Endothelial cell of umbilical vein (primary cell): ENCODE measurements around the gene NHERF2. TPM values are rescaled to one million over a fixed set of nuclear protein-coding genes. Genes with fewer than 3 reads are reported as not detected.

Source experiments
- BruUV-seq: library from RNA; stranded (reverse); fragments of 400-500 nt; replicated peaks from 2 replicates; lab custom pipeline; 2021; lab: Mats Ljungman, UMichigan
- CTCF ChIA-PET: fragments of 300-600, 350-600 bp; sonication (Branson Sonifier 250); formaldehyde crosslinking; loops from one replicate; lab custom pipeline; 2021; ENCODE audit warnings: antibody characterized with exemption, inconsistent platforms; lab: Charles Lee
- POLR2A ChIA-PET: fragments of 300-600, 350-600 bp; sonication (Branson Sonifier 250); formaldehyde crosslinking; loops from one replicate; lab custom pipeline; 2021; ENCODE audit warnings: antibody characterized with exemption, inconsistent platforms; lab: Charles Lee
- DNase-seq: peaks from one replicate; pipeline ENCODE4 v3.0.0-alpha.2; 2011; ENCODE audit warnings: low read depth, low spot score
- FAIRE-seq: peaks from 2 replicates; lab custom pipeline; 2011; peaks lifted over from hg19 to GRCh38; lab: Jason Lieb, UNC
- H2AFZ ChIP-seq: 2 replicates; pipeline ENCODE4 v1.6.0; 2012; ENCODE audit warnings: low read depth, low read length, control low read depth, inconsistent platforms
- H3K27ac ChIP-seq: 2 replicates; pipeline ENCODE4 v1.5.1; 2011; ENCODE audit warnings: low read depth, mild to moderate bottlenecking, control low read depth, low read length, moderate library complexity; ENCODE audit not compliant: insufficient read depth
- H3K27me3 ChIP-seq, 2 experiments: 2 replicates each; pipeline versions ENCODE4 v1.6.0 to v1.6.1; 2011; ENCODE audit warnings: low read length in 2 of 2, mixed read lengths in 1 of 2; ENCODE audit not compliant: control insufficient read depth in 2 of 2, insufficient read depth in 2 of 2
- H3K36me3 ChIP-seq, 2 experiments: 2 replicates in 1 of 2; 3 replicates in 1 of 2; pipeline ENCODE4 v1.5.1; 2011; ENCODE audit warnings: low read length in 2 of 2, mild to moderate bottlenecking in 1 of 2, moderate library complexity in 1 of 2; ENCODE audit not compliant: control insufficient read depth in 2 of 2, insufficient read depth in 2 of 2; ENCODE audit errors: extremely low read depth in 1 of 2
- H3K4me1 ChIP-seq: 3 replicates; pipeline ENCODE4 v1.5.1; 2011; ENCODE audit warnings: mild to moderate bottlenecking, low read length; ENCODE audit not compliant: control insufficient read depth, insufficient read depth; ENCODE audit errors: extremely low read depth
- H3K4me2 ChIP-seq: 2 replicates; pipeline ENCODE4 v1.6.1; 2011; ENCODE audit warnings: low read length, control low read depth, mixed read lengths; ENCODE audit not compliant: insufficient read depth
- H3K4me3 ChIP-seq, 3 experiments: fragments of 200-600 bp in 1 of 3; sonication (generic), shearing (Covaris generic) in 1 of 3; replicated peaks in 1 of 3; 2 replicates each; pipeline ENCODE4 v1.5.1; 2011 to 2016; ENCODE audit warnings: control low read depth in 3 of 3, low read length in 3 of 3, mild to moderate bottlenecking in 2 of 3, inconsistent platforms in 1 of 3, low read depth in 1 of 3, moderate library complexity in 1 of 3; ENCODE audit not compliant: insufficient read depth in 1 of 3
- H3K79me2 ChIP-seq: 2 replicates; pipeline ENCODE4 v1.6.0; 2012; ENCODE audit warnings: low read length, inconsistent platforms; ENCODE audit not compliant: control insufficient read depth, insufficient read depth
- H3K9ac ChIP-seq: replicated peaks from 2 replicates; pipeline ENCODE3; 2011; ENCODE audit warnings: low read length, control low read depth; ENCODE audit not compliant: insufficient read depth; ENCODE audit errors: extremely low read depth
- H3K9me1 ChIP-seq: replicated peaks from 3 replicates; pipeline ENCODE4 v1.6.0; 2011; ENCODE audit warnings: mild to moderate bottlenecking, low read length; ENCODE audit not compliant: control insufficient read depth, insufficient read depth; ENCODE audit errors: extremely low read depth
- H3K9me3 ChIP-seq: replicated peaks from 2 replicates; pipeline ENCODE4 v1.5.1; 2012; ENCODE audit warnings: low read length, inconsistent platforms; ENCODE audit not compliant: control insufficient read depth, insufficient read depth
- H4K20me1 ChIP-seq: replicated peaks from 2 replicates; pipeline ENCODE3; 2011; ENCODE audit warnings: mild to moderate bottlenecking, low read length; ENCODE audit not compliant: control insufficient read depth, insufficient read depth; ENCODE audit errors: extremely low read depth
- EZH2 ChIP-seq: IDR thresholded peaks from 2 replicates; pipeline ENCODE4 v1.6.1; 2012; ENCODE audit warnings: borderline replicate concordance, low read depth, mild to moderate bottlenecking, moderate library complexity, low read length, inconsistent platforms; ENCODE audit not compliant: severe bottlenecking
- FOS ChIP-seq: IDR thresholded peaks from 2 replicates; pipeline ENCODE4 v1.6.1; 2011; ENCODE audit warnings: mild to moderate bottlenecking, low read length, moderate library complexity, borderline replicate concordance; ENCODE audit not compliant: insufficient read depth
- GATA2 ChIP-seq: IDR thresholded peaks from 2 replicates; pipeline ENCODE4 v1.7.0; 2011; ENCODE audit warnings: low read depth, mild to moderate bottlenecking, moderate library complexity, mixed read lengths, low read length; ENCODE audit not compliant: insufficient read length, insufficient read depth
- JUN ChIP-seq: IDR thresholded peaks from 2 replicates; pipeline ENCODE4 v1.6.1; 2011; ENCODE audit warnings: borderline replicate concordance, low read depth; ENCODE audit not compliant: insufficient read length, insufficient read depth
- MYC ChIP-seq: IDR thresholded peaks from one replicate; pipeline ENCODE4 v1.6.1; 2011; ENCODE audit warnings: mild to moderate bottlenecking, low read depth, low read length
- POLR2A ChIP-seq: IDR thresholded peaks from 2 replicates; pipeline ENCODE4 v1.6.1; 2012; ENCODE audit warnings: low read depth, mild to moderate bottlenecking, control low read depth, low read length
- POLR2AphosphoS5 ChIP-seq: IDR thresholded peaks from 2 replicates; pipeline ENCODE4 v1.6.1; 2012; ENCODE audit warnings: low read depth, mild to moderate bottlenecking, control low read depth, low read length, moderate library complexity; ENCODE audit not compliant: insufficient read depth
- dilution Hi-C: fragments of 300-500 bp; cut with MboI; formaldehyde crosslinking; loops from one replicate; pipeline ENCODE4 v1.15.0; 2019; ENCODE audit warnings: low sequenced_read_pairs; ENCODE audit not compliant: extremely low pct_ligation_motif_present
- intact Hi-C: fragments of 100-400 bp; cut with micrococcal nuclease; formaldehyde crosslinking; loops from one replicate; pipeline ENCODE4 v1.10.0; 2022
- polyA plus RNA-seq, 4 experiments: library from polyadenylated mRNA; depleted of rRNA in 3 of 4; stranded (reverse) in 3 of 4; unstranded in 1 of 4; fragments of >200 nt; gene quantifications; 2 replicates each; pipeline versions ENCODE4 v1.2.1 to v1.2.3, GENCODE V29; 2011 to 2012; ENCODE audit warnings: missing spikeins in 1 of 4
- total RNA-seq: library from RNA; stranded (reverse); gene quantifications from 2 replicates; pipeline ENCODE4 v1.2.3, GENCODE V29; 2021
- TF ChIP-seq, protein P1 (sequence below): IDR thresholded peaks from 2 replicates; pipeline ENCODE4 v1.6.1; 2011; ENCODE audit not compliant: insufficient read depth, insufficient read length
- TF ChIP-seq, protein P2 (sequence below), 2 donors: IDR thresholded peaks; 1 replicate in 1 of 2; 2 replicates in 1 of 2; pipeline ENCODE4 v1.5.1; 2011; ENCODE audit warnings: low read length in 2 of 2, mild to moderate bottlenecking in 2 of 2, moderate library complexity in 2 of 2, control low read depth in 1 of 2, inconsistent platforms in 1 of 2, low read depth in 1 of 2; ENCODE audit not compliant: insufficient read depth in 1 of 2; ENCODE audit errors: extremely low read depth in 1 of 2

NHERF2 gene
- total and polyA plus RNA-seq, 2 donors (not counting 3 experiments of a cell fraction or from before 2014, with no cell fraction given), result 65.2 to 71.2 TPM

DNA sequence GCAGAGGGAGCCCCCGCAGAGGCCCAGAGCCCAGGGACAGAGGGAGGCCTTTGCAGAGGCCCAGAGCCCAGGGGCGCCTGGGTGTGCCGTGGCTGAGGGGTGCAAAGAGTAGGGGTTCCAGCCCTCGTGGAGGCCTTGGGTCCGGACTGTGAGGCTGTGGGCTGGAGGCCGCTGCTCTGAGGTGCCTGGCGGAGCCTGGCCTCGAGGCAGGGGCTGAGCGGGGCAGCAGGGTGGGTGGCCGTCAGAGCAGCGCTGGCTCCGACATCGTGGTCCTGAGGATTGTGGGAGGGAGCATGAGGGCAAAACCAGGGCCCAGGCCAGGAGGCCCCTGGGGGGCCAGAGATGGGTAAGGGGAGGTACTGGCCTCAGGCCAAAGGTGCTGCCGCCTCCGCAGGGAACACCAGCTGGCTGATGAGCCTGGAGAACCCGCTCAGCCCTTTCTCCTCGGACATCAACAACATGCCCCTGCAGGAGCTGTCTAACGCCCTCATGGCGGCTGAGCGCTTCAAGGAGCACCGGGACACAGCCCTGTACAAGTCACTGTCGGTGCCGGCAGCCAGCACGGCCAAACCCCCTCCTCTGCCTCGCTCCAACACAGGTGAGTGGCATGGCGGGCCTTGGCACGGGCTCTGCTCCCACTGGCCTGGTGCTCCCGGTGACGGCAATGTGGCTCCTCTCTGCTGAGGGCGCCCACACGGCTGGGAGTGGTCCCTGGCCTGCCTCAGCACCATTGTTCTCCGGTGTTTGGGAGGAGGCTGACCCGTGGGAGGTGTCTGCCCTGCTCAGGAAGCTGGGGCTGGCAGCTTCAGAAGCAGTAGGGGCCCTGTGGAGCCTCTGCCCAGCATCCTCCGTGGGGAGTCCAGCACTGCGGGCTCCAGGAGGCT is 54.7 kb downstream of the NHERF2 start:
- H3K9me3 ChIP-seq, result no peaks in the 10 kb centered on the region
- POLR2A ChIA-PET, result no interaction called here
- H3K27ac ChIP-seq, result no peak overlapping the region
- H3K4me2 ChIP-seq, result no peak overlapping the region
- no peaks in the 10 kb centered on the region for H3K4me1 ChIP-seq
- no peak overlapping the region for H3K9ac ChIP-seq
- dilution Hi-C loops (no loop called here), intact Hi-C loops (no loop called here)
- CTCF ChIA-PET, result interaction anchor here (2.2 to 2.3 kb wide), 2 partner anchors 9 to 58 kb away, joined by 6 to 8 read pairs; no protein-coding TSS in a partner anchor
- no peaks in the 10 kb centered on the region for H3K9me1 ChIP-seq
- no peak for FAIRE-seq
- no peak for DNase-seq
- no peaks in the 10 kb centered on the region for H3K79me2 ChIP-seq
- H2AFZ ChIP-seq, result no peak overlapping the region
- H3K36me3 ChIP-seq, result peaks cover 0 to 59% of the 10 kb centered on the region in 2 experiments
- H3K4me3 ChIP-seq, result no peak overlapping the region
- H4K20me1 ChIP-seq, result no peaks in the 10 kb centered on the region
- no TSS peak for BruUV-seq
- no peaks in the 10 kb centered on the region for H3K27me3 ChIP-seq
- no peak for TF ChIP-seq GATA2
- TF ChIP-seq EZH2, result no peak

GRCh38 chr16:2082171-2082982 is 55.7 kb downstream of the NHERF2 start:
- no peaks in the 10 kb centered on the region for H4K20me1 ChIP-seq
- no peak for TF ChIP-seq GATA2
- TF ChIP-seq, protein P1, sequence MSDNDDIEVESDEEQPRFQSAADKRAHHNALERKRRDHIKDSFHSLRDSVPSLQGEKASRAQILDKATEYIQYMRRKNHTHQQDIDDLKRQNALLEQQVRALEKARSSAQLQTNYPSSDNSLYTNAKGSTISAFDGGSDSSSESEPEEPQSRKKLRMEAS, result no peak
- no peak for TF ChIP-seq MYC
- TF ChIP-seq JUN, result no peak
- TF ChIP-seq POLR2AphosphoS5, result no peak
- TF ChIP-seq FOS, result no peak
- no peak for TF ChIP-seq POLR2A
- TF ChIP-seq, protein P2, sequence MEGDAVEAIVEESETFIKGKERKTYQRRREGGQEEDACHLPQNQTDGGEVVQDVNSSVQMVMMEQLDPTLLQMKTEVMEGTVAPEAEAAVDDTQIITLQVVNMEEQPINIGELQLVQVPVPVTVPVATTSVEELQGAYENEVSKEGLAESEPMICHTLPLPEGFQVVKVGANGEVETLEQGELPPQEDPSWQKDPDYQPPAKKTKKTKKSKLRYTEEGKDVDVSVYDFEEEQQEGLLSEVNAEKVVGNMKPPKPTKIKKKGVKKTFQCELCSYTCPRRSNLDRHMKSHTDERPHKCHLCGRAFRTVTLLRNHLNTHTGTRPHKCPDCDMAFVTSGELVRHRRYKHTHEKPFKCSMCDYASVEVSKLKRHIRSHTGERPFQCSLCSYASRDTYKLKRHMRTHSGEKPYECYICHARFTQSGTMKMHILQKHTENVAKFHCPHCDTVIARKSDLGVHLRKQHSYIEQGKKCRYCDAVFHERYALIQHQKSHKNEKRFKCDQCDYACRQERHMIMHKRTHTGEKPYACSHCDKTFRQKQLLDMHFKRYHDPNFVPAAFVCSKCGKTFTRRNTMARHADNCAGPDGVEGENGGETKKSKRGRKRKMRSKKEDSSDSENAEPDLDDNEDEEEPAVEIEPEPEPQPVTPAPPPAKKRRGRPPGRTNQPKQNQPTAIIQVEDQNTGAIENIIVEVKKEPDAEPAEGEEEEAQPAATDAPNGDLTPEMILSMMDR (IDR thresholded peaks at IDR 0.05; ENCODE audit: extremely low read depth in 1 of 2, insufficient read depth in 1 of 2, low read depth in 1 of 2, low read length in 2 of 2), result no peak
- TF ChIP-seq EZH2, result no peak
- H3K9me3 ChIP-seq, result no peaks in the 10 kb centered on the region
- H3K79me2 ChIP-seq, result no peaks in the 10 kb centered on the region
- ChIA-PET POLR2A (no interaction called here), CTCF (interaction anchor here (2.3 kb wide), 1 partner anchor 59 kb away, joined by 8 read pairs; no protein-coding TSS in a partner anchor)
- DNase-seq (no peak), FAIRE-seq (no peak)
- no peak overlapping the region for H3K4me3 ChIP-seq
- H3K9me1 ChIP-seq, result no peaks in the 10 kb centered on the region
- BruUV-seq, result no TSS peak
- no peaks in the 10 kb centered on the region for H3K27me3 ChIP-seq
- dilution Hi-C loops (no loop called here), intact Hi-C loops (no loop called here)
- no peak overlapping the region for H3K9ac ChIP-seq
- no peak overlapping the region for H3K4me2 ChIP-seq
- H3K36me3 ChIP-seq, result peaks cover 0 to 59% of the 10 kb centered on the region in 2 experiments
- no peak overlapping the region for H2AFZ ChIP-seq
- H3K4me1 ChIP-seq, result no peaks in the 10 kb centered on the region
- no peak overlapping the region for H3K27ac ChIP-seq
